ENCODE data around the gene PHOX2B.
A peak's percentile ranks its signal among the peaks of the same experiment; 100 is the strongest.
"Not testable (repeated sequence)": the region's sequence is repeated elsewhere in the genome, so short reads cannot be mapped to it uniquely, and the experiment has no call there.

Gene PHOX2B

GRCh38 chr4:41752081-41752836, 3.7 kb upstream of the PHOX2B start:
- Mint-ChIP-seq H3K27ac (no peak overlapping the region), H3K27me3 (peaks cover 87% of the 10 kb centered on the region), H3K4me3 (no peak overlapping the region)

GRCh38 chr4:41751449-41752061, 3.0 kb upstream of the PHOX2B start:
- Mint-ChIP-seq H3K9me3 (peaks cover 3% of the 10 kb centered on the region), H3K27ac (no peak overlapping the region), H3K27me3 (peaks cover 93% of the 10 kb centered on the region), H3K4me1 (no peaks in the 10 kb centered on the region), H3K36me3 (no peaks in the 10 kb centered on the region), H3K4me3 (no peak overlapping the region)
- ATAC-seq: no peak

More at GRCh38 chr4:41752081-41752836, 3.7 kb upstream of the PHOX2B start:
- Mint-ChIP-seq H3K36me3 (no peaks in the 10 kb centered on the region), H3K4me1 (no peaks in the 10 kb centered on the region), H3K9me3 (peaks cover 3% of the 10 kb centered on the region)
- no peak for ATAC-seq

GRCh38 chr4:41750626-41751448, 2.3 kb upstream of the PHOX2B start:
- ATAC-seq: no peak
- no peak overlapping the region for H3K4me3 Mint-ChIP-seq
- no peak overlapping the region for H3K27ac Mint-ChIP-seq
- peaks cover 96% of the 10 kb centered on the region for H3K27me3 Mint-ChIP-seq
- no peaks in the 10 kb centered on the region for H3K36me3 Mint-ChIP-seq
- H3K9me3 Mint-ChIP-seq: peaks cover 3% of the 10 kb centered on the region
- no peaks in the 10 kb centered on the region for H3K4me1 Mint-ChIP-seq

- H3K27ac Mint-ChIP-seq: no peak overlapping the region
- no peaks in the 10 kb centered on the region for H3K36me3 Mint-ChIP-seq
- no peak overlapping the region for H3K4me3 Mint-ChIP-seq
Observed at GRCh38 chr4:41750121-41750625, 1.6 kb upstream of the PHOX2B start.

GRCh38 chr4:41749631-41750039, 1.1 kb upstream of the PHOX2B start:
- H3K36me3 Mint-ChIP-seq: no peaks in the 10 kb centered on the region
- no peak overlapping the region for H3K27ac Mint-ChIP-seq
- H3K4me3 Mint-ChIP-seq: no peak overlapping the region
- H3K4me1 Mint-ChIP-seq: no peaks in the 10 kb centered on the region
- H3K9me3 Mint-ChIP-seq: no peaks in the 10 kb centered on the region
- peaks cover 93% of the 10 kb centered on the region for H3K27me3 Mint-ChIP-seq
- no peak for ATAC-seq

More at GRCh38 chr4:41750121-41750625, 1.6 kb upstream of the PHOX2B start:
- H3K9me3 Mint-ChIP-seq: no peaks in the 10 kb centered on the region
- H3K4me1 Mint-ChIP-seq: no peaks in the 10 kb centered on the region
- H3K27me3 Mint-ChIP-seq: peaks cover 93% of the 10 kb centered on the region
- ATAC-seq: no peak

GRCh38 chr4:41748074-41748570, 403 bp downstream of the PHOX2B start:
- no peaks in the 10 kb centered on the region for H3K9me3 Mint-ChIP-seq
- no peak for ATAC-seq

GRCh38 chr4:41747230-41748055, 1.1 kb downstream of the PHOX2B start:
- ATAC-seq: no peak
- Mint-ChIP-seq H3K27ac (no peak overlapping the region), H3K27me3 (peaks cover 84% of the 10 kb centered on the region), H3K4me1 (no peaks in the 10 kb centered on the region), H3K4me3 (peak overlapping the region; percentile 12), H3K9me3 (no peaks in the 10 kb centered on the region), H3K36me3 (no peaks in the 10 kb centered on the region)

More at GRCh38 chr4:41748074-41748570, 403 bp downstream of the PHOX2B start:
- no peak overlapping the region for H3K27ac Mint-ChIP-seq
- no peak overlapping the region for H3K4me3 Mint-ChIP-seq
- no peaks in the 10 kb centered on the region for H3K4me1 Mint-ChIP-seq
- H3K36me3 Mint-ChIP-seq: no peaks in the 10 kb centered on the region
- H3K27me3 Mint-ChIP-seq: peaks cover 90% of the 10 kb centered on the region

- no peak for ATAC-seq
- no peaks in the 10 kb centered on the region for H3K9me3 Mint-ChIP-seq
Observed at GRCh38 chr4:41746440-41747229, 1.9 kb downstream of the PHOX2B start.

GRCh38 chr4:41746025-41746439, 2.5 kb downstream of the PHOX2B start:
- no peak overlapping the region for H3K27ac Mint-ChIP-seq
- H3K27me3 Mint-ChIP-seq: peaks cover 70% of the 10 kb centered on the region
- H3K4me1 Mint-ChIP-seq: no peaks in the 10 kb centered on the region
- H3K4me3 Mint-ChIP-seq: no peak overlapping the region
- no peaks in the 10 kb centered on the region for H3K36me3 Mint-ChIP-seq
- H3K9me3 Mint-ChIP-seq: no peaks in the 10 kb centered on the region
- ATAC-seq: no peak

More at GRCh38 chr4:41746440-41747229, 1.9 kb downstream of the PHOX2B start:
- H3K4me3 Mint-ChIP-seq: no peak overlapping the region
- no peak overlapping the region for H3K27ac Mint-ChIP-seq
- H3K4me1 Mint-ChIP-seq: no peaks in the 10 kb centered on the region
- H3K27me3 Mint-ChIP-seq: peaks cover 76% of the 10 kb centered on the region
- no peaks in the 10 kb centered on the region for H3K36me3 Mint-ChIP-seq

- Mint-ChIP-seq H3K4me3 (no peak overlapping the region), H3K9me3 (no peaks in the 10 kb centered on the region), H3K27ac (no peak overlapping the region), H3K4me1 (no peaks in the 10 kb centered on the region), H3K27me3 (peaks cover 64% of the 10 kb centered on the region), H3K36me3 (no peaks in the 10 kb centered on the region)
- ATAC-seq: no peak
Observed at GRCh38 chr4:41745292-41746024, 3.1 kb downstream of the PHOX2B start.

- Mint-ChIP-seq H3K4me1 (no peaks in the 10 kb centered on the region), H3K9me3 (no peaks in the 10 kb centered on the region), H3K27ac (no peak overlapping the region), H3K4me3 (no peak overlapping the region), H3K27me3 (peaks cover 56% of the 10 kb centered on the region), H3K36me3 (no peaks in the 10 kb centered on the region)
- ATAC-seq: no peak
Observed at GRCh38 chr4:41744572-41745291, 3.8 kb downstream of the PHOX2B start.

GRCh38 chr4:41741354-41741753, 7.2 kb downstream of the PHOX2B start:
- ATAC-seq: no peak
- no peaks in the 10 kb centered on the region for H3K9me3 Mint-ChIP-seq
- no peaks in the 10 kb centered on the region for H3K4me1 Mint-ChIP-seq
- peaks cover 23% of the 10 kb centered on the region for H3K27me3 Mint-ChIP-seq
- no peak overlapping the region for H3K27ac Mint-ChIP-seq
- no peak overlapping the region for H3K4me3 Mint-ChIP-seq
- H3K36me3 Mint-ChIP-seq: no peaks in the 10 kb centered on the region

- not testable (repeated sequence) for H3K27me3 Mint-ChIP-seq, H3K4me1 Mint-ChIP-seq
Observed at GRCh38 chr4:41737491-41737890, 11.0 kb downstream of the PHOX2B start.

More at GRCh38 chr4:41737491-41737890, 11.0 kb downstream of the PHOX2B start:
- H3K27ac Mint-ChIP-seq, H3K4me3 Mint-ChIP-seq, H3K9me3 Mint-ChIP-seq, ATAC-seq, H3K36me3 Mint-ChIP-seq: not testable (repeated sequence)
